GM19452 (cell line): ENCODE measurements around the gene MAP4K2.

ENCODE experiments used
- ATAC-seq: cut with Tn5 transposase; IDR thresholded peaks from one replicate; pipeline ENCODE4 v1.9.1; 2021; ENCODE audit not compliant: unreplicated experiment

The MAP4K2 gene

DNA sequence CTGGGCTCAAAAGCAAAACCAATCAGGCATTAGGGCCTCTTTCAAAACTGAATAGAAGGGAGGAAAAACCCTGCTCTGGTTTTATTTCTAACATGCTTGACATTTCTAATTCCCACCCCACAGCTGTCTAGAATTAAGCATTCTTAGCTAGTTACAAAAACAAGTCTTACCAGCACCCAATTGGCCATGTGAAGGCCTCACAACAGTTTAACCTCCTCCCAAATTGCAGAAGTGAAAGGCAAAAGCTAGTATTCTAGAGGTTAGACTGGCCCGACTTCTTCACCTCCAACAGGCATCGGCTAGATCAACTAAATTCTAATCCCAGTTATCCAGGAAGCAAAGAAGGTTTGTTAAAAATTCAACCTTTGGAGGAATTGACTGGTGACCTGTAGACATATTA lies 31.2 kb downstream of the MAP4K2 start:
- ATAC-seq, result no peak

DNA sequence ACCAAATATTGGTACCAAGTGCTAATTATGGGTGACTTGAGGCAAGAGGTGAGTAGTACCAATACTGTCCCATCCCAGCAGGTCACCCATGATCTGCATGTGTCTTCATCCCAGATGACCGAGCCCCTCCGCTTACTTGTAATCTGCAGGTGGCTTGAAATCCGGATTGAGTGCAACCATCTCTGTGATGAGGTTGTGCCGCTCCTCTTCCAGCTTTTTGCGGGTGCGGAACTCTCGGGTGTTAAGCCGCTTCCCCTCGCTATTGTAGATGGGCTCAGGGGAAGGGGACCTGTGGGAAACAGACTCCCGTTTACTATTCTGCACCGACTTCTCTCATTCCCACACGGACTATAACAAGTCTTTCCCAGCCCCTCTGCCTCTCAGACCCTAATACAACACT lies 32.9 kb downstream of the MAP4K2 start:
- no peak for ATAC-seq

DNA sequence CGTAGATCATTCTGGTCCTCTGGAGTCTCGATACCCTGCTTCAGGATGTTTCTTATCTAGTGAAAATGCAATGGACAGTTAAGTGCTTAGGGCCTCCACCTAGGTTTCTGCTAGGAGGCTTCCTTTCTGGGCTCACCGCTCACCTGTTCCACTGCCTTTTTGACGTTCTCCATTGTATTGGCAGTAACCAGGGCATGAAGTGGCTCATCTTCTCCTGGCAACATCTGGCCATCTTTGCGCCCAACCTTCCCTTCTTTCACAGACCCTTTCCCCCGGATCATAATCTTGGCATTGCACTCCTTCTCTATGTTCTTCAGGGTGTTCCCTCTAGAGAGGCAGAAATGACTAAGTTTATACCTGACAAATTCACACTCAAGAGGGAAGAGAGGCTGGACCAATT lies 33.7 kb downstream of the MAP4K2 start:
- no peak for ATAC-seq

DNA sequence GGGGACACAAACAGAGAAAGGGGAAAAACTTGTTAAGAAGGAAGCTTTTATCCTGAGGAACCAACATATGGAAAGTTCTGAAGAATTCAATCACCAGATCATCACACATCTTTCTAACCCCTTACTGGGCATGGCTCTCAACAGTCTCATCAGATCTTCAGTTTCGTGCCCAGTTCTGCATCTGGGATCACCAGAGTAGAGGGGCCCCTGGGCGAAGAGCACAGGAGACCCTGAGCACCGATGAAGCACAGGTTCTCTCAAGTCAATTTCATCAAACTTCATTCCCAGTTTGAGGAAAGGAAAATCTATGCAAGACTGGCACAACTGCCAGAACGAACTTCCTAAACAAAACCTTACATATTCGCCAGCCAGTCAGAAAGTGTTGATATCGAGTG lies 34.7 kb downstream of the MAP4K2 start:
- no peak for ATAC-seq

DNA sequence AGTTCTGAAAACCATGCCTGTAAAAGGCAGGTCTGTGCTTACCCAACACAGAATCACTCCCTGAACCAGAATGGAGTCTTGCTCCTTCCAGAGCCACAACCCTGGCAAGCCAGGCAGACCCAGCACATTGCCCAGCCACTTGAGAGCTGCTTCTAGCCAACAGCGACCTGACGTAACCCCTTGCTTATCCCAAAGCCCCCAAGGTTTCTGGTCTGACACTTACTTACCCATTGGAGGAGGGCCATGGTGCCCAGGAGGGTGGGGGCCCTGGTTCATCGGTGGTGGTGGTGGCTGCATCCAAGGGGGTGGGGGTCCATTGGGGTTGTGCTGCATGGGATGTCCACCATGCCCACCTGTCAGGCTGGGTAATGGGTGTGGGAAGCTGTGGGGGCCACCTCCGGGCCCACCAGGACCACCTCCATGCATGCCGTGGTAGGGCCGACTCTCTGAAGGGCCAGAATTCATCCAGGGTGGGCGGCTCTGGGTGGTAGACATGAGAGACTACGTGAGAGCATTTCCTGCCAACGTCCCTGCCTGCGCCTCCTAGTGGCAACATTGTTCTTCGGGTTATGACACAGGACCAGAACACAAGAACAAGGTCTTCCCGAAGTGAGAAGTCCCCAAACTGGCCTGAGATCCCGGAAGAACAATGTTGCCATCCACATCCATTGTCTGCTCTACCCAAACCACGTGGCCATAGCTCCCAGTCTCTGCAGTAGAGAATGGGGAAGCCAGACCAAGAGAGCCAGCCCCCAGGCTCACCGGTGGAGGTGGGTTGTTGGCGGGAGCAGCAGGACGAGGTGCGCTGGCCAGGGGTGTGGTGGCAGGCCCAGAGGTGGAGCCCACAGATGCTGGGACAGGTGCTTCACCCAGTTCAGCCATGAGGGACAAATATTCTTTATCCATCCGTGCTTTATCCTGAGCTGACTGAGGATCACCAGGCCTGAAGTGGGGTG lies 35.4 kb downstream of the MAP4K2 start:
- ATAC-seq, result no peak

DNA sequence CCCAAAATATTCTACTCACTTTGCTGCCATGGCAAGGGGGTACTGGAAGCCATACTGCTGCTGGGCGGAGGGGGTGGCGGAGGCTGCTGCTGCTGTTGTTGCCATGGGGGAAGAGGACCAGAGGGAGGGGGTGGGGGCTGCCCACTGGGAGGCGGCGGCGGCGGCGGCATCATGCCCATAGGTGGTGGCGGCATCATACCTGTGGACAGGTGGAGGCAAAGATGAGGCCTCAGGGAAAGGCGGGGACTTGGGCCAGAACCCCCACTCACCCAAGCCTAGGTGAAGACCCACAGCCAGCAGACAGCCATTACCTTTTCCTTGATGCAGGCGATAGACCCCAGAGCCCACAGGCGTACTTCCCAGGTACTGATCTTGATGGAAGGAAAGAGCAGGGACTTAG lies 36.1 kb downstream of the MAP4K2 start:
- no peak for ATAC-seq

DNA sequence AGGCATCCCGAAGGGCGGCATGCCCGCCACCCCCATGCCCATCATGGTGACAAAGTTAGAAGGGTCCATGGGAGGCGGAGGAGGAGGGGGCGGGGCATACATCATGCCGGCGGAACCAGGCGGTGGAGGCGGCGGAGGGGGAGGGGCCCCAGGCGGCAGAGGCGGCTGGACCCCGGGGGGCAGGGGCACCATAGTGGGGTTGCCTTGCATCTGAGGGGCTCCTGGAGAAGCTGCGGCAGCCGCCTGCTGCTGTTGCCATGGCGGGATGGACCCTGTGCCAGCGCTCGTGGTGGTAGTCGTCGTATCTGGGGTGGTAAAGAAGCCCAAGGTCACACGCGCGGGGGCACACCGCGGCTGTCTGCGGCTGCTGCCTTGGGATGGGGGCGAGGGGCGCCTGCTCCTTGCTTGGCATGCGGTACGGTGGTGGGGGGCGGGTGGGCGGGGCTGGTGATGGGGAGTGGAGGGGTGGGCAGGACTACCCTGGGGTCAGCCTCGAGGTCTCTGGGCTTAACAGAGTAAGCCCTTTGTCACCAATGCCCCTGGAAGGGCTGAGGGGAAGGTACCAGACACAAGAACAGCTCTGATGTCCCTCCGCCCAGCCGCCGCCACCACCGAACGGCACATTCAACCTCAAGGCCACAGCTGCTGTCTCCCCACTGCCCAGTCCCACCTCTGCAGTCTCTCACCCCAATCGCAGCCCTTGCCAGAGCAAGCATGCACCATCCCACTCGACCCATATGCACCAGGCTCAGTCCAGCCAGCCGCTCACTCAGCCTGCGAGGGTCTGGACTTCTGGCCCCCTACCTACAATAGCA lies 37.0 kb downstream of the MAP4K2 start:
- no peak for ATAC-seq

DNA sequence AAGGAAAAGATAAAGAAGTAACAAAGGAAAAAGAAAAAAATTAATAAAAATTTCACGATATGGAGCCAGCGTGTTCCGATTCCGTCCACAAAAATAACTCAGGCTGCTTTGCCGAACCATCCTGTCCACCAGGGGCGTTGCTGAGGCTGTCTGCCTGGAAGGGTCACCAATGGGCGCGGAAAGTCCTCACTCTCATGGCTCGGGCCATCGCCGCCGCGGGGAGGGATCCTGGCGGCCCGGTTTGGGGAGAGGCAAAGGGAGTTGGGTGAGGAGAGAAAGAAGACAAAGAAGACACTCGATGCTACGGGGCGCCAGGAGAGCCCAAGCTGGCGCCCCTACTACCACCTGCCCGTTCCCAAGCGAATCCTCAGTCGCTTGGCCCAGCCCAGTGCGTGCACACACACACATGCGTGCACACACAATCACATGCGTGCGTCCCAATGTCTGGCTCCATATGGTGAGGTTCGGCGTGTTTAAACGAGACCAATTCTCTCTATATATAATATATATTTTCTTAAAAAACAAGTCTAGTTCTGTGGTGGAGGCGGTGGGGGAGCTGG lies 37.6 kb downstream of the MAP4K2 start:
- ATAC-seq, result no peak

DNA sequence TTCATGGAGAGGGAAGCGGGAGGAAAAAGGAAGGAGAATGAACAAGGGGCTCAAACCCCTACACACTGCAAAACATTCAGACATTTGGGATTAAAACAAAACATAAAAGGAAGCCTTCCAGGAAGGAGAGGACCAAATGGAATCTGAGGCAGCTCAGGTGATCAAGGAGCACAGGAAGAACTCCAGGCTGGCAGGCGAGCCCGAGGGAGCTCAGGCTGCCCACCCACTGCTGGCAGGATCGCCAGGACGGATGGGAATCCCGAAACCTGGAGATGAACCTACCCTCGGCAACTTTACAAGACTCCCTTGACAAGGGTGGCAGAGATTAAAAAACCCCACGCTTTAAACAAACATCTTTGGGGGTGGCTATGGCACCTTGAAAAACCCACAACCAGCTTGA lies 38.3 kb downstream of the MAP4K2 start:
- ATAC-seq, result no peak

DNA sequence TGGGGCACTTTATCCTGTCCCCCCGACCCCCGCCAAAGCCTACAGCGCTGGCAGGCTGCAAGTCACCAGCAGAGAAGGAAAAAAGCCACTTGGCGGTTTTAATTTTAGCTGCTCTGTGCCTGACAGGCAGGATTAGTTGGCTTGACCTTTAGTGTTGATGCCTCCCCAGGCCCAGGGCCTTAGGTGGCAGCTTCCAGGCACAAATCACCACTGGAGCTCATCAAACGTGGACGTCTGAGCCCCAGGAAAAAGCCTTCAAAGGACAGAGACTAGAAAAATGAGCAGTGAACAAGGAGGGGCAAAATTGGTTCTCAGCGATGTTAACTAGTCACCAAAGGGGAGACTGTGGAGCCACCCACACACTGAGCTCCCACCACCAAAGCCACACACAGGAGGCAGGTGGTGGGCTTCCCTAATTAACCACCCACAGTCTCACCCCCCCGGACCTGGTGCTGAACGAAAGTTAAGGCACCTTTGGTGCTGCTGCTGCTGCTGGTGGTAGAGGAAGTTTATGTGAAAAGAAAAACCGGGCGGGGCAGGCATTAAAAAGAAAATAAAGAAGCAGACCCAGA lies 38.9 kb downstream of the MAP4K2 start:
- no peak for ATAC-seq

DNA sequence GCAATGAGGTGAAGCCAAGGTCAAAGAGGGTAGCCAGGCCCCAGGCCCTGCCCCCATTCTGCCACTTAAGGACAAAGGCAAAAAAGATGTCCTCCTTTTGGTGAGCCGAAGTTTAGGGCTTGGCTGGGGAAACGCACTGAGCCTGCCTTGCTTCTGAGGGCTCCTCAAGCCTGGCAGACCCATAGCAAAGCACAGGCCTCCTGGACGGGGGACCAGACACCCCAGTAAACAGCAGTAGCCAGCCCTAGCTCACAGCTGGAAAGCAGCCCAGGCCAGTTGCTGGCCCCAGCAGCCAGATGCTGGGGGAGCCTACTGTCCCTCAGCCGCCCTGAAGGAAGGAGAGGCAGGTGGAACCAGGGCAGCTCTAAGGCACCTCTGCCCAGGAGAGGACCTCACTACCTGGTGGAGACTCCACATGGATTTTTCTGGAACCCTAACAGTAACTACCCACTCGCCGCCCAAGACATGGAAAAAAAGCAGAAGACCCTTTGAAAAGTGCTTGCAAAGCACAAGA lies 39.4 kb downstream of the MAP4K2 start:
- no peak for ATAC-seq

DNA sequence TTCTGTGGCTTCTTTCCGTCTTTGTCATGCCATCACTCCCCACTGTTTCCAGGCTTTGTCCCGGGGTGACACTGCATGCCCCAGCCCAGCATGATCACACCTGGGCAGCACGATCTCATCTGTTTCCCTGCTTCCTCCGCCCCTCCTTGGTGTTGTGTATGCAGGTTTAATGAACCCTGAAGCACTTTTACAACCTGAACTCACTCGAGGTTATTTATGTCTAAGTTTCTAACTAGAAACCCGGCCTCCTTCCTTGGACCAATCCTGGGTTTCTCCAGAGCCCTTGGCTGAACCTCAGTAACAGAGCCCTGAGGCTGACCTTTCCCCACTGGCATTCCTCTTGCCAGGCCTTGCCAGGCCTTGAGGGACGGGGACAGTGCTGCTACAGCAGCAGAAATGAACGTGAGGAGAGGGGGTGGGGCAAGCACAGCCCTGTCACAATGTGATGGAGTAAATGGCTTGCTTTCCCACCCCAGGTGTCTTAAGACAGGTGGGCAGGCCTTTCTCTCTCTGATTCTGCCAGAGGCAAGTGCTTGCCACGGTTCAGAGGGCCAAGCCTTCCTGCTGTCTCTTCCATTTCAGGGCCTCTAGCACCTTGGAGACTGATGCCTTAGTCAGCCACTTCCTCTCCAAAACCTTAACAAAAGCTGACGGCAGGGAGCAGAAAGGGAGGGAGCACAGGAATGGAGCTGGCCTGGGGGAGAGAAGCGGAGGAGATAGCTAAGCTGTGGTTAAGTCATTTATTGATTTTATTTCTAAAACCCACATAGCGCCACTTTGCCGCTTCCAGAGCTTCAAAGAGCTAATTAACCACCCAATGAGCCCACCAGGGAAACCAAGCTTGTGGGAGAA lies 40.1 kb downstream of the MAP4K2 start:
- ATAC-seq, result no peak

DNA sequence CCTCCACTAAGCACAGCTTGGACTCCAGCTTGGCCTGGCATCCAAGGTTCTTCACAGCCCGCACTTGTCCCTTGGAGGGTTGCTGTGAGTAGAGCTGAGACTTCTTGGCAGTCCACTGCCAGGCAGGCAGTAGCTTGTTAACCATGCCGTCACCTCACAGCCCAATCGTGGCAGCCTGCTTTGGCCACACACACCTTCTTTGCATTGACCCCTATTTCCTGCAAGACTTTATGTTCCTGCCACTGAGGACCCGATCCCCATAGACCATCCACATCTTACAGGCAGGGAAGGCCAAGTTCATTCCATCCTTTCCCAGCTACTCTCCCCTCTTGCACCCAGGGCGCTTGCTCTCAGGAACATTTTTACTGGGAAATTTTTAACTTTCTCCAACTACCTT lies 40.7 kb downstream of the MAP4K2 start:
- no peak for ATAC-seq

DNA sequence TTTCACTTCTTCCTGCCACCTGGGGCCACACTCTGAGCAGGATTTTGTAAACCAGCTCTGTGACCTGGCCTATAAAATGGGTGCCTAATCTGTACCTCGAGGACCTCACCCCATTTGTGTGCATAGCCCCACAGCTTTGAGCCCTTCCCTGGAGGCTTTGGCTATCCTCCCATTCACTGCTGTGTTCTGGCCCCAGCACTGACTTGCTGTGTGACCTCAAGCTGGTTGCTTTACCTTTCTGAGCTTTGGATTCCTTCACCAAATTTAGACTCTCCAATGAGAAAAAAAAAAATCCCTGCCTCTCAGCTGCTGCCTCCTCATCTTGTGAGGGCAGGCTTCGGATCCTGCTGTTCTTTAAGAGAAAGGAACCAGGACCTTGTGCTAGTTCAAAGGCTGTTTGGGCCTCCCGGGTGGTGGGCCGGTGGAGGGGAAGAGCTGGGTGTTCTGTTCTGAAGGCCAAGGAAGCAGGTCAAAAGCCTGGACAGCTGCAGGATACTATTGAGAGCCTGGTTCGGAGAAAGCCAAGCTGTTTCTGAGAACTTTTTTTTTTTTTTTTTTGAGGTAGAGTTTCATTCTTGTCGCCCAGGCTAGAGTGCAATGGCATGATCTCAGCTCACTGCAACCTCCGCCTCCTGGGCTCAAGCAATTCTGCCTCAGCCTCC lies 42.1 kb downstream of the MAP4K2 start:
- no peak for ATAC-seq

DNA sequence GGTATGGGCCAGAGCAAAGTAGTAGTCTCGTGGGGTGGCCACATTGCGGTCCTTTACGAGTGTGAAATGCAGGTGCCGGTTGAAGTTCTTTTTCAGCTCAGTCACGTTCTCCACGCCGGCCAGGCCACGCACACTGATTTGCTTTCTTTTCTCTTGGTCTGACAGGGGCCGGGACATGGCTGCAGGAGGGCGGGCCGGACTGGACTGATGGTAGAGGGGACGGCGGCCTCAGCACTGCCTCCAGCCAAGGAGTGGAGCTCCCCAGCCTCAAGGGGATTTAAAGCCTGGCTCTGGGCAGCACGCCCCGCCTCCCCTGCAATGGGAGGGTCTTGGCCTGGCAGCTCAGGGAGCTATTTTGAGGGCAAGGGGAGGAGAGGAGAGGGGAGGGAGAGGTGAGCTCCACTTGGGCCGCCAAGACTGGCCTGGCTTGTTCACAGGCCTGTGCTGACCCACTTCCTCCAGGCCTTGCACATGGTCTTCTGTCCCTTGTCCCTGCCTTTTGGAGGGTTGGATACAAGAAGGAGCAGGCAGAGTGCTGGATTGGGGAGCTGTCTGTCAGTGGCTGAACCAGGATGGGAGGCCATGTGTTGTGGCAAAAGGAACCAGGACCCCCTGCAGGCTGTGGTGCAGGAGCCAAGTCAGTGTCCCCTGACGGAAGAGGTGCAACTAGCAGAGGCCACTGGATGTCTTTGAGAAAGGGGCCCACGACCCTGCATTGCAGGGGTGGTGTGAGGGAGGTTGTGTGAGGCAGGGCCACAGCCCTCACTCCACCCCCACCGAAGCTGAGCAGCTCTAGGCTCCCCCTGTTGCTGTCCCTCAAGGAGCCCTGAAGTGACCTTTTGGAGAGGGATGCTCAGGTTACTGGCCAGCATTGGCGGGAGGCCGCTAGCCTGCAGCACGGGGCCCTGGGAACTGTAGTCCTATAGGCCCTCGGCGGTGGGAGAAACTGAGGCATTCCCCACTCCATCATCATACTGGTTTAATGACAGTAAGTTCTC lies 43.0 kb downstream of the MAP4K2 start, which contains the start of gene PYGM:
Gene PYGM (minus strand): TSS at position 253 of the 998 bp plus-strand sequence. CDS start 76 bp downstream, at position 177.
- ATAC-seq, result no peak

DNA sequence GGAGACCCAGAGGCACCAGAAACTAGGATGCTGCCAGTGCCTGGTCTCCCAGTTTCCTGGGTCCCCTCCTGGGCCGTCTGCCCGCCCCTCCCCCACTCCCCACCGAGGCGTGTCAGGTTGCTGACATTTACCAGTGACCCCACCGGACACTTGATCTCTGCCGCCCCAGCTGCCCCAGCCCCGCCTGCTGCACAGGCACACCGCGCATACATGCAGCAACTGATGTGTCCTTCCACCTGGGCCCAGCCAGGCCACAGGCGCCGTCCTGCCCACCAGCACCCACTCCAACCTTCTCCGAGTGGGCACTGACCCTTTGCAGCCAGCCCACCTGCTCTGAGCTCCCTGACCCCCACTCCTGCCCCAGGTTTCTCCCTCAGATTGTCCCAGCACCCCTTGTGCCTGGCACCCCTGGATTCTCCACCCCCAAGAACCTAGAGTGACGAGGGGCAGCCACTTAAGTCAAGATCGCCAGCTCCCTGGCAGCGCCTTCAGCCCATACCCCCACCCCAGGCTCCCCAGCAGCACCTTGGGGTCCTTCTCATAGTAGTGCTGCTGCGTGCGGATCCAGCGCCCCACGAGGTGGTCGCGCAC lies 43.8 kb downstream of the MAP4K2 start:
- no peak for ATAC-seq

DNA sequence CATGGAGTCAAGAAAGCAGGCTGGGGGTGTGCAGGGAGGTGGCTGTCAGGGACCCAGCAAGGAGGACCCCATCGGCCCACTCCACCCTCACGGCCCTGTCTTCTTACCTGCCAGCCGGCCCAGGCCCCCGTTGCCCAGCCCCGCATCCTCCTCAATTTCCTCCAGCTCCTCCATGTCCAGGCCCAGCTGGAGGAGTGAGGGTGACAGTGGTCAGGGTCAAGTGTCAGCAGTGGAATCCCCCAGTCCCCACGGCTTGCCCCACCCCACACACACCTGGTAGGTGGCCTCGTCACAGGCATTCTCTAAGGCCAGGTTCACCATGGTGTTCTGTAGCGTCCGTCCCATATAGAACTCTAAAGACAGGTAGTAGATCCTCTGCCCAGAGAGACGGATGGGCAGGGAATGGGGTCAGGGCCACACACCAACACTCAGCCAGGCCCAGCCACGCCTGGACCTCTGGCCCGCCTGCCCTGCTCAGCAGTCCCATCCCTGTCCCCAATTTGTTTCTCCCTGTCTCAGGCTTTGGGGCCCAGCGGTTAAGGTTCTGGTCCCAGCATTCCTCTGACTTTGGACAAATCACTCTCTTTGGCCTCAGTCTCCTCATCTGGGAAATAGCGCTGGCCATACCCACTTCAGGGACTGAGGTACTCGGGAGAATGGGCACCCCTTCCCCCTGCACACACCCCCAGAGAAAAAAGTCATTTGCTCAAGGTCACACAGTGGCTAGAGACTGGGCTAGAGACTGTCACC lies 44.5 kb downstream of the MAP4K2 start:
- ATAC-seq, result no peak
